NCI-H1417 treated with DMSO at 0.1 percent for 48 hours (cell line): ENCODE measurements around the gene PCBD1.

Experiments
- DNase-seq: peaks from one replicate; lab custom pipeline; 2025; lab: John Stamatoyannopoulos, UW

PCBD1 gene

GRCh38 chr10:70834021-70834420 lies 54.3 kb downstream of the PCBD1 start:
- DNase-seq: no peak

GRCh38 chr10:70833601-70834000 lies 54.8 kb downstream of the PCBD1 start:
- DNase-seq: no peak
